Right renal cortex interstitium (tissue), 3 donors: ENCODE measurements around the gene GAS6. TPM values are rescaled to one million over a fixed set of nuclear protein-coding genes. Genes with fewer than 3 reads are reported as not detected.
"Not testable (repeated sequence)": the region's sequence is repeated elsewhere in the genome, so short reads cannot be mapped to it uniquely, and the experiment has no call there.

Experiments used
- DNase-seq, 3 donors: peaks; one replicate each; pipeline ENCODE4 v3.0.0-alpha.2; 2013; ENCODE audit warnings: low read depth in 3 of 3, low spot score in 2 of 3
- polyA plus RNA-seq, 3 donors: library from polyadenylated mRNA; unstranded; fragments of 120-200 nt; gene quantifications; one replicate each; pipeline ENCODE4 v1.2.1, GENCODE V29; 2013; ENCODE audit not compliant: insufficient read length in 3 of 3

Gene GAS6
- polyA plus RNA-seq, 3 donors = 22.2 to 25.8 (median 24.7) TPM

- not testable (repeated sequence) for DNase-seq
Observed at GRCh38 chr13:113826446-113826845, 37.4 kb downstream of the GAS6 start.

- DNase-seq = no peak
Observed at GRCh38 chr13:113825841-113826240, 38.0 kb downstream of the GAS6 start.

DNA sequence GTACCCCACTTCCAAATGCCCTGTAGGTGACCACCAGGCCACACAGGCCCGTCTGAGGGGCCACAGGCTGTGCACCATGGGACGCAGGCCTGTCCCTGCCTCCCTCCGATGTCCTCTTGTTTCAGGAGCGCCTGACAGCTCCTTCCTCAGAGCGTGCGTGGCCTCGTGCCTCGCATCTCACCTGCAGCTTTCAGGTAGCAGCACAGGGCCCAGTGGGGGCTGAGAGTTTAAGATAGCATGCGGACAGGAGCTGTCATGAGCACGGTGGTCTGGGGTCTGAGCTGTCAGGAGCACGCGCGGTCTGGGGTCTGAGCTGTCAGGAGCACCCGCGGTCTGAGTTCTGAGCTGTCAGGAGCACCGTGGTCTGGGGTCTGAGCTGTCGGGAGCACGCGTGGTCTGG, 40.1 kb downstream of the GAS6 start:
- DNase-seq = no peak

DNA sequence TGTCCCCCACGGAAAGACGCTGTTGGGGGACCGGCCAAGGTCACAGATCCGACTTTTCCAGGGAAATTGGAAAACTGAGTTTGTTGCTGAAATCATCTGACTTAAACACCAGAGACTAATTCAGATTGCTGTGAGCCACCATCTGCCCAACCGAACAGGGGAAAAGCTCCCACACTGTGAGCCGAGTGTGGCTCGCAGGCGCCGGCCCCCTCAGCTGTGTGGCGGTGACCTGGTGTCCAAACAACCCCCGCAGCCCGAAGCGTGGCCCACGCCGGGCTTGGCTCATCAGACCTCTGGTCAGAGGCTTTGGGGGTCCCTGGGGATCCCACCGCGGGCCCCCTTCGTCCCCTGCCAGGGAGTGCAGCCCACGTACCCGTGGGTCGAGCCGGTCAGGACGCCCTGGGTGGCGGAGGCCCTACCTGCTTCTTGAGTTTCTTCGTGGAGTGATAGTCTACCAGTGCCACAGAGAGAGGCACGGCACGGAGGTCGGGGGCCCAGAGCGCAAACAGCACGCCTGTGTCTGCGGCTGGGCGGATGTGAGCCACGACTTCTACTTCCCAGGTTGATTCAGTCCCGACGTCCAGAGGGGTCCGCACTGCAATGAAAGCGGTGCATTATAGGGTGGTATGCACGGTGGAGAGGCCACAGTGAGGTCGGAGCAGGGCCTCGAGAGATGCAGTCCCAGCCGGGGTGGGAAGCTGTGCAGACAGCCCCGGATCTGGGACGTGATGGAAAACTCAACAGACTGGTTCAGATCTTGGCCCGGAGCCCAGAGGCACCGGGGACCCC, 40.7 kb downstream of the GAS6 start:
- no peak for DNase-seq

GRCh38 chr13:113822266-113822665, 41.6 kb downstream of the GAS6 start:
- DNase-seq = no peak

GRCh38 chr13:113821847-113822246, 42.0 kb downstream of the GAS6 start:
- DNase-seq = no peak

DNA sequence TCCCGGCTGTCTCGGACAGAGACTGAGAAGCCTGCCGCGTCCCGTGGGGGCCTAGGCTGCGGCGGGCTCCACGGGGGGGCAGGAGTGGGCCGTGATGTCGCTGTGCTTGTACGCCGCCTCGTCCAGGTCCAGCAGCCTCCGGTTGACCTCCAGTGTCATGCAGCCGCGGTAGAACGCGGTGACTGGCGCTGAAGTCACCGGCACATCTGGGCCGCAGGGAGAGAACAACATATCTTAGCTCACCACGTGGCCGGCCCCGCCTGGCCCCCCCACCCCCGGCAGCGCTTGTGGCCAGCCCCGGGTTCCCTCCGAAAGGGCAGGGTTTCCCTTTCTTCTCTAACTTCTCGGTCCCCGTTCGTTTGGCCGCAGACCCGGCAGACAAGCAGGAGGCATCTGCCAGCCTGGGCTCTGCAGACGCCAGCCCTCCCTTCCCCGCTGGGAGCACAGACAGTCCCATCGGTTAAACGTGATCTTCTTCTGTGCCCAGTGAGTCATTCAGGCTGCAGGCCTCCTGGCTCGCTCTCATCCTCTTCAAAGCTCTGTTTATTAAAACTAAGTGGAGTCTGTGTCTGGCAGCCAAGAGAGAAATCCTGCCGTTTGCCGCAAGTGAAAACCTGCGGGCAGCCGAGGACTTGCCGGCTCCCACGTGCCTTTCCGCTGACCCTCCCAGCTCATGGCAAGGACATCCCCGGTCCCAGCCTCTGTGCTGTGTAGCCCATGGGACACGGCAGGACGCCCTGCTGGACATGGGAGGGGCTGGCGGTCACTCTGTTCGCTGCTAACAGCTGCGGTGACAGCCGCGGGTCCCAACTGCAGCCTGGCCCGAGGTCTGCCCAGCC, 42.8 kb downstream of the GAS6 start:
- no peak for DNase-seq

DNA sequence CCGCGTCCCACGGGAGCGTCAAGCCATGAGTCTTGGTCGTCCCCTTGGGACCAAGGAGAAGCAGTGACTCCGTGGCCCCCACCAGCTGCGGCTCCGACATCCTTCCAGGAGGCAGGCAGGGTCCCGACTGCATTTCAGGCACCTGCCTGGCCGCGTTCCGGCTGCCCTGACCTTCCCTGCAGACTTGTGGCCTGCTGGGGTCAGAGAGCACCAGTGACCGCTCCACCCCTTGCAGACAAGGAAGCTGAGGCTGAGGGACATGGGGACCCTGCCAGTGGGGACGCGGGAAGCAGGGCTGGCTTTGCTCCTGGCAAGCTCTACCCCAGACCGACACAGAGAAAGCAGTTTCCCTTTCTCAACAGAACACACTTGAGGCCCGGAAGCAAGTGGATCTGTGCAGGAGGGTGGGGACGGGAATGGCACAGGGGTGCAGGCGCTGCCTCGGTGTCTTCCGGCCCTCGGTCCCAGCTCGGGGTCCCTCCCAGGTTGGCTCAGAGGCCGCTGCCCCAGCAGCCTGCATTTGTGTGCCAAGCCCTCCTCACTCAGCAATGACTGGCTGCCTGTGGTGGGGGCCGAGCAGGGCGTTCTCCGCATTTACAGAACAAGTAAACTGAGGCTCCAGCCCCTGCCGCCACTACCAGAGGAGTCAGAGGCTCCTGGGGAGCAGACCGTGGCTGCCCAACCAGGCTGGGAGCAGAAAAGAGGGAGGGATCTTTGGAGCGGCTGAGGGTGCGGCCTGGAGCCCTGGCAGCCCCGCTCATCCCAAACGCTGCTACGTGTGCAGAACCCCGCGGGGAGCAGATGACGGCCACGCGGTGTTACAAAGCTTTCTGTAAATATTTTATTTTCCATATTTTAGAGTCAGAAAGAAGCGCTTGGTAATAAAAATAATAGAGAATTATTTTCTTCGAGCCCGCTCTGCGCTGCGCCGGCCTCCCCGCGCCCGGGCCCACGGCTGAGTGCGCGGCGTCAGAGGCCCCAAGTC, 43.9 kb downstream of the GAS6 start:
- DNase-seq = no peak

- no peak for DNase-seq
Observed at GRCh38 chr13:113819341-113819730, 44.5 kb downstream of the GAS6 start.

DNA sequence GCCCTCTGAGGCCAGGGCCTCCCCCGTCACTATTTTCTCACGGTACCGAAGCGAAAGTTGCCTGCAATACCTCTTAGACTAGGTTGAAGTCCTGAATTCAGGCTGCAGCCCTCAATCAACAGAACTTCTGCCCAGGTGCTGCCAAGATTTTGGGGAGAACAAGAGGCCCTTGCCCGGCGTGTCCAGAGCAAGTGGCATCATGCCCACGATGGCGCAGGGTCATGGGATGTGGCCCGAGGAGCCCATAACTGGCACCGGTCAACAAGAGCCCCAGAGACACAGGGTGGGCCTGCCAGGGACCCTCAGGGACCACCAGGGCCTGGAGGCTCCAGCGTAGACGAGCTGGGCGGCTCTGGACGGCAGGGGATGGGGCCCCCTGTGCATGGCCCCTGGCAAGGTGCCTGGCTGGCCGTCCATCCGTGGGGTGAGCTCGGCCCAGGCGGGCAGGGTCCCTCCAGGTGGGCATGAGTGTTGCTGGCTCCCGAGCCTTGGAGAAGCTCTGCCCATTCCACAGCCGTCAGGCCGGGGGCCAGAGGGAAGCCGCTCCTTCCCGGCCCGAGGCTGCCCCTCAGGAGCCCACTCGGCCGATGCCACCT, 45.1 kb downstream of the GAS6 start:
- DNase-seq = no peak

- DNase-seq = no peak
Observed at GRCh38 chr13:113817860-113818691, 45.8 kb downstream of the GAS6 start.

GRCh38 chr13:113816946-113817859, 46.7 kb downstream of the GAS6 start:
- peak in 2 of 3 donors; percentile 60 to 68 for DNase-seq

- DNase-seq = no peak
Observed at GRCh38 chr13:113816254-113816929, 47.5 kb downstream of the GAS6 start.

DNA sequence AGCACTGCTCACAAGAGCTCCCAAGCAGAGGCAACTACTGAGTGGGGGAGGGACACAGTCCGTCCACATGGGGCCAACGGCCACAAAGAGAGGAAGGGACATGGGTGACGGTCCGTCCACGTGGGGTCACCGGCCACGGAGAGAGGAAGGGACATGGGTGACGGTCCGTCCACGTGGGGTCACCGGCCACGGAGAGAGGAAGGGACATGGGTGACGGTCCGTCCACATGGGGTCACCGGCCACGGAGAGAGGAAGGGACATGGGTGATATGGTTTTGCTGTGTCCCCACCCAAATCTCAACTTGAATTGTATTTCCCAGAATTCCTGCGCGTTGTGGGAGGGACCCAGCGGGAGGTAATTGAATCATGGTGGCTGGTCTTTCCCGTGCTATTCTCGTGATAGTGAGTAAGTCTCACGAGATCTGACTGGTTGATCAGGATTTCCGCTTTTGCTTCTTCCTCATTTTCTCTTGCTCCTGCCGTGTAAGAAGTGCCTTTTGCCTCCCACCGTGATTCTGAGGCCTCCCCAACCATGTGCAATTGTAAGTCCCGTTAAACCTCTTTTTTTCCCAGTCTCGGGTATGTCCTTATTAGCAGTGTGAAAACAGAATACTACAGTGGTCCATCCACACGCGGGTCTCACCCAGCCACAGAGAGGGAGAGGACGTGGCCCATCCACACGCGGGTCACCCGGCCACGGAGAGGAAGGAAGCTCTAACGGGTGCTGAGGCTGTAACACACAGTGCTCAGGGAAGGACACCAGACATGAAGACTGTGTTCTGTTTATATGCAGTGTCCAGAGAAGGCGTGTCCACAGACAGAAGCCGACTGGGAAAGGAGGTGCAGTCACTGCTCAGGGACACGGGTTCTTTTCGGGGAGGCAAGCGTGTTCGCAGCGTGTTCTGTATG, 48.5 kb downstream of the GAS6 start:
- DNase-seq = no peak

GRCh38 chr13:113814435-113814821, 49.4 kb downstream of the GAS6 start:
- DNase-seq = no peak

DNA sequence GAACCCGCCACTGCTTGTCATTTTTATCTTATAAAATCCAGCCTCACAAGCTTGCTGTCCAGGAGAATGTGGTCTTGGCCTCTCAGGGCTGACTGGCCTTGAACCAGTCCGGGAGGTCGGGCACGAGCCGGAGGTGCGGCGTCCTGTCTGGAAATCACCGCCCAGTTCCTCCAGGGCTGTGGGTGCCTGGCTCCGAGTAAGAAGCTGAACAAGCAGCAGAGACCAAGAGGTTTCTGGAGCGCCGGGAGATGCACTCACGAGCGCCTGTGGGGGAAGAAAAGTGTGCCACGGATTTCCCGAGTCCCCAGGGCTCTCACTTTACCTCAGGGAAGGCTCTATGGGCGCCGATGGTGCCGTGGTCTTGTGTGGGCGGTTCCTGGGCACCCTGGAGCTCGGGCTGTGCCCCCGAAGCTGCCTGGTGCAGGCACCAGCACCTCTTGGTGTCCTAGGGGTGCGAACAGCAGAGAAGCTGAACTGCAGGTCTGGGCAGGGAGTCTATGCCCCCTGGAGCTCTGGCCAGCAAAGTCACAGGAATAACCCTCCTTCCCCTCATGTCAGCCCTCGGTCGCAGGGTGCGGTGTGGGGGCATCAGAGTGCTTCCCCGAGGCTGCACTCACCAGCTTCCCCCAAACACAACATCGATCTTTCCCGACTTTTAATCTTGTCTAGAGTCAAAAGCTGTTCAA, 50.0 kb downstream of the GAS6 start:
- no peak for DNase-seq
